ENCODE measurements around the gene TRIP6. TPM values are rescaled to one million over a fixed set of nuclear protein-coding genes. Genes with fewer than 3 reads are reported as not detected.

TRIP6 gene
- total RNA-seq, 4 donors from 2014 or later = 24.9 to 53.5 (median 43.1) TPM

DNA sequence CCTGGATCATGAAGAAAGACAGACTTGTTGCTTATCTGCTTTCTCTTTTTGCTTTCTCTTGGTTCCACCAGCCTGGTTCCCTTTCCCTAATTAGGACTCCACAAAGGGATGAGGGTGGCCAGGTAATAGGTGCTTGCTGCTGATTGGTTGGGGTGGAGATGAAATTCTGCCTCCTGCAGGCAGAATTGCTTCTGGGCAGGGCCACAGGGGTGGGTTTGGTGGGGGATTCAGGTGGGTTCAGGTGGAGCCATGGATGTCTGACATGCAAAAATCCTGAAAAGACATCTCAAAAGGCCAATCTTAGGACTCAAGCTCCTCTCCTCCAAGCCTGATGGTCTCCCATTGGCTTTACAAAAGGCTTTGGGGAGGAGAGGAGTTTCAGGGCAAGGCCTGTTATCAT is 53.9 kb downstream of the TRIP6 start:
- TF ChIP-seq, protein P1, sequence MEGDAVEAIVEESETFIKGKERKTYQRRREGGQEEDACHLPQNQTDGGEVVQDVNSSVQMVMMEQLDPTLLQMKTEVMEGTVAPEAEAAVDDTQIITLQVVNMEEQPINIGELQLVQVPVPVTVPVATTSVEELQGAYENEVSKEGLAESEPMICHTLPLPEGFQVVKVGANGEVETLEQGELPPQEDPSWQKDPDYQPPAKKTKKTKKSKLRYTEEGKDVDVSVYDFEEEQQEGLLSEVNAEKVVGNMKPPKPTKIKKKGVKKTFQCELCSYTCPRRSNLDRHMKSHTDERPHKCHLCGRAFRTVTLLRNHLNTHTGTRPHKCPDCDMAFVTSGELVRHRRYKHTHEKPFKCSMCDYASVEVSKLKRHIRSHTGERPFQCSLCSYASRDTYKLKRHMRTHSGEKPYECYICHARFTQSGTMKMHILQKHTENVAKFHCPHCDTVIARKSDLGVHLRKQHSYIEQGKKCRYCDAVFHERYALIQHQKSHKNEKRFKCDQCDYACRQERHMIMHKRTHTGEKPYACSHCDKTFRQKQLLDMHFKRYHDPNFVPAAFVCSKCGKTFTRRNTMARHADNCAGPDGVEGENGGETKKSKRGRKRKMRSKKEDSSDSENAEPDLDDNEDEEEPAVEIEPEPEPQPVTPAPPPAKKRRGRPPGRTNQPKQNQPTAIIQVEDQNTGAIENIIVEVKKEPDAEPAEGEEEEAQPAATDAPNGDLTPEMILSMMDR (IDR thresholded peaks at IDR 0.05; ENCODE audit: low read depth) = no peak

Small RNA genes lying within 50 kb of the gene (small RNA-seq; reads per million reads assigned to genes)
- gene RN7SL549P = not detected
- gene RN7SL750P = not detected

Other genes with a start within 250 kb of the TRIP6 start
- gene TFR2, start 225.8 kb upstream of the TRIP6 start, total RNA-seq = under 1 TPM in 3 of 4 donors, not detected in 1; 0.49 to 0.94 (median 0.88) TPM
- gene ACTL6B, start 210.9 kb upstream of the TRIP6 start, total RNA-seq = not detected
- 100 to 1,000 TPM; 148 to 232 (median 186) TPM for gene GNB2, start 193.6 kb upstream of the TRIP6 start, total RNA-seq
- 10 to 100 TPM in 3 of 4 donors, 1 to 10 TPM in 1; 9.0 to 44.3 (median 20.0) TPM for gene GIGYF1, start 173.1 kb upstream of the TRIP6 start, total RNA-seq
- 10 to 100 TPM; 14.1 to 32.8 (median 19.4) TPM for gene POP7, start 161.3 kb upstream of the TRIP6 start, total RNA-seq
- gene EPO, start 146.9 kb upstream of the TRIP6 start, total RNA-seq = not detected
- not detected for gene ZAN, start 133.8 kb upstream of the TRIP6 start, total RNA-seq
- gene EPHB4, start 39.9 kb upstream of the TRIP6 start, total RNA-seq = 10 to 100 TPM in 3 of 4 donors, 1 to 10 TPM in 1; 9.5 to 53.7 (median 14.7) TPM
- 10 to 100 TPM in 3 of 4 donors, 1 to 10 TPM in 1; 8.2 to 13.9 (median 11.8) TPM for gene SLC12A9, start 14.7 kb upstream of the TRIP6 start, total RNA-seq
- 10 to 100 TPM; 27.9 to 84.4 (median 39.7) TPM for gene SRRT, start 7.7 kb downstream of the TRIP6 start, total RNA-seq
- 1 to 10 TPM in 3 of 4 donors, not detected in 1; 1.0 to 6.0 (median 4.6) TPM for gene UFSP1, start 22.3 kb downstream of the TRIP6 start, total RNA-seq
- under 1 TPM in 2 of 4 donors, not detected in 2; 0.66 to 0.68 TPM for gene ACHE, start 28.5 kb downstream of the TRIP6 start, total RNA-seq
- gene MUC3A, start 82.1 kb downstream of the TRIP6 start, total RNA-seq = under 1 TPM; under 0.01 to 0.94 (median 0.24) TPM
- under 1 TPM; under 0.01 to 0.34 (median 0.08) TPM for gene MUC12, start 102.2 kb downstream of the TRIP6 start, total RNA-seq
- gene MUC17, start 152.7 kb downstream of the TRIP6 start, total RNA-seq = under 1 TPM in 1 of 4 donors, not detected in 3; under 0.01 TPM
- 10 to 100 TPM; 11.9 to 47.1 (median 15.3) TPM for gene TRIM56, start 218.1 kb downstream of the TRIP6 start, total RNA-seq